OCI-M2 (cell line): ENCODE results near the gene GPR137.

Source experiments
- DNase-seq: peaks from one replicate; lab custom pipeline; 2025; ENCODE audit not compliant: unreplicated experiment; lab: John Stamatoyannopoulos, UW

The GPR137 gene

DNA sequence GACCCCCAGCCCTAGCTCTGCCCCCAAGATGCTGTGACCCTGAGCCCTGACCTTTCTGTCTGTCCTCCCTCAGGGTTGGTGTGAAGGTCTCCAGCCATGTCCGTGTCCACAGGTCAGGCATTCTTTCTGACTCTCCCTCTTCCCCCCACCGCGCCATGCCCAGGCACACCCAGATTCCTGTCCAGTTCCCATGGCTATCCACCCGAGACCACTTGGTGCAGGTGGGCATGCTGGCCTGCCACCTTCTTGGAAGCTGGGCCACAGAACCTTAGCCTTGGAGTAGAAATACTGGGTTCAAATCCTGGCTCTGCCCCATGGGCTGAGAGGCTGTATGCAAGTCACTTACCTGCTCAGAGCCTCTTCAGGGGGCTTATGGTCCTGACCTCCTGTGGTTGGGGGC is 36.6 kb upstream of the GPR137 start:
- no peak for DNase-seq

DNA sequence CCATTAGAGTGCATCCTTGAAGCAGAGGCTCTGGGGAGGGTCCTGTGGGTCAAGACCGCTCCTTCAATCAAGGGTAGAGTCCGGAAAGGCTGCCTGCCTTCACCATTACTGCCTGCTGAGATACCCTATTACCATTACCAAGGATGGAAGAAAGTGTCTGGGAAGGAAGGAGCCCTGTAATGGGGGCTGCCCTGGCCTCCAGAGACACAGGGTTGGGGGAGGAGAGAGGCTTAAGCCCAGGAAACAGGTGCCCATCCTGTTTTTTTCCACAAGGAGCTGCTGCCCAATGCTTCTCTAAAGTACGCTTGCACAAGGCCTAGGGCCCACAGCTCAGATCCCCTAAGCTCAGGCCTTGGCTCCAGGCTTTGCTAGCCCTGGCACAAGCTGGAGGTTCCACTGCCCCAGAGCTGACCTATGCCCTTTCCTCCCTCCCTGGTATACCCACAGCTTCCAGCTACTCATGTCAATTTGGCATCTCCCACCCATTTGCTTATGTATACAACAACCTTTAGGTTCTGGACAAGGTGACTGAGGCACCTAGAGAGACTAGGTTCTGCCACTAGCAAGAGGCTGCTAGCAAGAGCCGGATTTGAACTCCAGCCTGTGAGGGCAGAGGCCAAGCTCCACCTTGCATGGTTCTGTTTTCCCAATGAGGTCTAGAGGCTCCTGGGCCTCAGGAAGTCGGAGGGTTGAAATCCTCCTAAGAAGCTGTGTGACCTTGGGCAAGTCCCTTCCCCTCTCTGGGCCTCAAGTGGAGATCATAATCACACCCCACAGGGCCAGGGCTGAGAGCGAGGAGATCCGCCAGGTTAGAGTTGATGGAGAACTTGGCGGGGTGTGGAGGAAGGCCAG is 35.9 kb upstream of the GPR137 start:
- no peak for DNase-seq

DNA sequence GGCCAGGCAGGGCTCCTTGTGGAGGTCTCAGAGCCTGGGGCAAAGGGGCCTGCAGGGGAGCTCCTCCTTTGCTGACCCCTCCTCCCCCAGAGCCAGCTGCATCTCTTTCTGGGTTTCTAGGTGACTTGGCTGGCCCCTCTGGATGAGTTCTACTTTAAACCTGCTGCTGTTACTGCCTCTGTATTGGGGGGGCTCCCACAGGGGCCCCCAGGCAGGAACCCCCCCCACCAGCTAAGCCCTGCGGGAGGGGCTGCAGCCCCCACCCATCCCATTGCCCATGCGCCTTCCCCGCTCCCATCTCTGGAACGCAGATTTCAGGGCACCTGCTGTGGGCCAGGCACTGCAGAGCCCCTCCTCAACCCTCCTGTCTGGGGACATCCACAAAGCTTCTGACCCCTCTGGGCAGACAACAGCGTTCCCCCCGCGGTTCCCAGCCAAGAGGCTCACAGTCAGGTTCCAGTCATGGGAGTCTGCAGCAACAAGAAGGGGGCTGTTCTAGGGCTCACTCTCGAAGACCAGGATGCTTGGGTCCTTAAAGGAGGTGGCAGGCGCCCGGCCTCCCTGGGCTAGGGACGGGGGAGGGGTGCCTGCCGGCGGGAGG is 35.1 kb upstream of the GPR137 start:
- no peak for DNase-seq

DNA sequence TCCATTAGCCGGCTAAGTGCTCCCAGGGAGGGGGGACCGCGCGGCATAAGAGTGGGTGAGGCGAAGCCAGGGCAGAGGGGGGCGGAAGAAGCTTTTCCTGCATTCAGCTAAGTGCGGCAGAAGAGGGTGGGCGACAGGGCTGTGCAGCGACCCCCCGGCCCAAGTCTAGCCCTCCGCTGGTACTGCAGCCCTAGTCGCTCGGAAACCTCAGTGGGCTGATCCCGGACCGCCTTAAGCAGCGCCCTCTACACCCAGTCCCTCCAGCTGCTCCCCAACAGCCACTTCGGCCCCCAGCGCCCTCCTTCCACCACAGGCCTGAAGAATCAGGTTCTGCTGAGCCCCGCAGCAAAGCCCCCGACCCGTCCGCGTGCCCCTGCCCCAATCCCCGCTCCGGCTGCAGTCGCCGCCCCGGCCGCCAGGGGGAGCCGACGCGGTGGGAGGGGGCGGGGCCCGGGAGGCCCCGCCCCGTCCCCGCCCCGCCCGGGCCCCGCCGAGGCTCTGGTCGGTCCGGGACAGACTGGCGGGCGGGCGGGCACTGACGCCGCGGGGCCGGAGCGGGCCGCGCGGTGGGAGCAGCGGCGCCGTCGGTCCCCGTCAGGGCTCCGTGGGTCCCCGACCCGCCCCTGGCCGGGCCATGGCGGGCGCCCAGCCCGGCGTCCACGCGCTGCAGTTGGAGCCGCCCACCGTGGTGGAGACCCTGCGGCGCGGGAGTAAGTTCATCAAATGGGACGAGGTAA is 34.5 kb upstream of the GPR137 start, which contains the start of gene PLCB3:
TSS of gene PLCB3 (plus strand) at position 515 of the 737 bp plus-strand sequence. CDS start at position 635, 120 bp downstream.
- DNase-seq, result no peak

DNA sequence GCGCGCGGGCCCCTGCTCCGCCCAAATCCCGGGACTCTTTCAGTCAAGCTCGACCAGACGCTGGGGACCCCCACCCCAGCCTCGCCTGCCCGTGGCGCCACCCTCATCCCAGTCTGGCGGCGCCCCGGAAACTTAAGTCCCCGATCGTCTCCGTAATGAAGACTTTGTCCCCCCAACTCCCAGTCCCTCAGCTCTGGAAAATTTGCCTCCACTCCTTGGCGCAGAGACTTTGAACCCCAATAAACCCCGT is 34.0 kb upstream of the GPR137 start:
- no peak for DNase-seq

DNA sequence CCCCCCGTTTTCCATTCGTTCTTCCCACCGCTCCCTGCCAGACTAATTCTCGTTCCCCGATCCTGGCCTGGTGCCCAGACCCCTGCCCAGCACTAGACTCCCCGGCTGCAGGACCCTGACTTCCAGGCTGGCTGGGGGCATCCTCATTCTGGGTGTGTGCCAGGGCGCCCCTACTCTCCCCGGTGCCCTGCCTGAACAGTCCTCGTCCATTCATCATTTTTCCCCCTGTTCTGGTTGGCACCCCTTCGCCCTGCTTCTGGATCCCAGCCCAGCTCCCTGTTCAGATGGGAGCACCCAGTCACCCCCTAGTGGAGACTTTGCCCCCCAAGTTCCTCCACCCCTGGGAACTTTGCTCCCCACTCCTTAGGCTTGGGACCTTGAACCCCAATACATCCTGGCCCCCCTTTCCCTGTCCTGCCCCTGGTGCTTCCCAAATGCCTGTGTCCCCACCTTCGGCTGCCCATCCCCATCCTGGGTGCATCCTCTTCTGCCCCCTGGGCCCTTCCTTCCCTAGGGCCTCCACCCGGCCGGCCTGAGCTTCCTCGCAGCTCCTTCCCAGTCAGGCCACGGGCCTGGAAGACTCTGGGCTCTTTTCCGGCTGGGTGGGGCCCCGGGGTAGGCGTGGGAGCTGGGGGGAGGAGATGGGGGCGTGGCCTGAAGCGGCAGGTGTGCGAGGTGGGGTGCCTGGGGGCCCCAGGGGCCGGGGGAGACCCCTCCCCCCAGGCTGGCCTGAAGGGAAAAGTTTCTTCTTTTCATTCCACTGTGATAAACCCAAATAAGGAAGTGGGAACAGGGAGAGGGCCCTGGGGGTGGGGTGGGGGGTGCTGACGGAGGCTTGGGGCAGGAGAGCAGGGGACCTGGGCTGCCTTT is 33.4 kb upstream of the GPR137 start:
- DNase-seq, result no peak

DNA sequence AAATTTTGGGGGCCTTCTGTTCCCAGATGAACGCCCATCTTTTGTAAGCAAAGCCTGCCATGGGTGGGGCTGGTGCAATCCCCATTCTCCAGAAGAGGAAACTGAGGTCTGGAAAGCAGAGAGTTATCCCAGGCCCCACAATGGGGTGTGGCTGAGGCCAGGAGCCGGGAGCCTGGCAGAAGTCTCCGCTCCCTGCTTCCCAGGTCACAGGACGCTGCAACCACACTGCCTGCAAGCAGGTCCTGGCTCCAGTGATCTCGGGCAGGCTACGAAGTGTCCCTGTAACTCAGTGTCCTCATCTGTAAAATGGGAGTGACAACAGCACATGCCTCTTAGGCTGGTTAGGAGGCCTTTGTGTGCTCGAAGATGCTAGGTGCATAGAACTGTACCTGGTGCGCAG is 32.6 kb upstream of the GPR137 start:
- no peak for DNase-seq

DNA sequence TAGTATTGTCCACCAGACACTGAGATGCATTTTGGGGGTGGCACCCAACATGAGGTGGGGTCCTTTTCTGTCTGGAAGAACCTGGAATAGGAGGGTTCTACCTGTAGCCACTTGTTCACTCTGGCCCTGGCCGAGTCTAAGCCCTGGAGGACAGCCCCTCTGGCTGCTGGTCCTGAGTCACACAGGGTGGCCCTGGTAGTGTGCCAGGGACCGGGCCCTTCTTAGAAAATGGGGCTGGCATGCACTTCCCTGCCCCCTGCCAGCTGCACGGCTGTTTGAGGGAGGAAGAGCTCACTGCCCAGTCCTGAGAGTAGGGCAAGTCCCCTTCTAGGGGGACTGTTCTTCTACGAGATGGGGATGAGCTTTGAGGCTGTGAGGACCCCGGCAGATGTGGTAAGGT is 32.2 kb upstream of the GPR137 start:
- no peak for DNase-seq

DNA sequence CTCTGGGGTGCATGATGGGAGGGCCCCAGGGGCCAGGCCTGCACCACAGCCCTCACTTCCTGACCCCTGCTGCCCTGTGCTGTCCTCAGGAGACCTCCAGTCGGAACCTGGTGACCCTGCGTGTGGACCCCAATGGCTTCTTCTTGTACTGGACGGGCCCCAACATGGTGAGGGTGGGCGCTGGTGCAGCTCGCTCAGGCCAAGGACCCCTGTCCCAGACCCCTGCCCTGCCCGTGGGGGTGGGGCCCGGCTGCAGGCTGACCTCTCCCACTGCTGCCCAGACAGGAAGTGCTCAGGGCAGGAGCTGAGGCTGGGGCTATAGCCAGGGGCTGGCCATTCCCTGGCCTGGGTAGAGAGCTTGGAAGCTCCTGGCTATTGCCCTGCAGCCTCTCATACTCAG is 31.3 kb upstream of the GPR137 start:
- no peak for DNase-seq

DNA sequence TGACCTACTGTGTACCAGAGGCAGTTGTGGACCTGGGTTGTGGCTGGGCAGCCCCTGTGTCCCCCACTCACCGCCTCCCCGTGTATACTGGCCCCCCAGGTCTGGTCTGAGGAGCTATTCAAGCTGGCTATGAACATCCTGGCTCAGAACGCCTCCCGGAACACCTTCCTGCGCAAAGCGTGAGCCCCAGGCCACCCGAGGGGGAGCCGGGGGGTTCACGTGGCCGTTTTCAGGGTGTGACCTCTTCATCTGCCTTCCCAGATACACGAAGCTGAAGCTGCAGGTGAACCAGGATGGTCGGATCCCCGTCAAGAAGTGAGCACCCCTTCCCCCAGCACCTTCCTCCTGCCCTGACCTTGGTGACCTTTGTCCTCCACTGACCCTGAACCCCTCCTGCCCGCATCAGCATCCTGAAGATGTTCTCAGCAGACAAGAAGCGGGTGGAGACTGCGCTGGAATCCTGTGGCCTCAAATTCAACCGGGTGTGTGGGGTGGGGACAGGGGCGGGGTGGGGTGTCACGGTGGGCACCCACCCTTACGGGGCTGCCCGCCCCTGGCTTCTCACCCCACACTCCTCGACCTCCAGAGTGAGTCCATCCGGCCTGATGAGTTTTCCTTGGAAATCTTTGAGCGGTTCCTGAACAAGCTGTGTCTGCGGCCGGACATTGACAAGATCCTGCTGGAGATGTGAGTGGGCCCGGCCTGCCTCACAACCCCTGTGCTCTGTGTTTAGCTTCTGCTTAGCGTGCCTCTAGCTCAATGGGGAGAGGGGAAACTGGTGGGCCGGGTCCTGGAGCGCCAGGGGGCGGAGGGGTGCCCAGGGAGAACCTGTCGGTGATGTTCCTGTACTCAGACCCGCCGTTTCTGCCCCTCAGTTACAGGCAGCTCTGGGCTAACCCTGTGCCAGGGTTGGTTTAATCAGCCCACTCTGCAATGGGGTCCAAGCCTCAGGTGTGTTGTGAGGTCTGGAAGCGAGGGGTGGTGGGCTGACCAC is 30.2 kb upstream of the GPR137 start:
- DNase-seq, result no peak

DNA sequence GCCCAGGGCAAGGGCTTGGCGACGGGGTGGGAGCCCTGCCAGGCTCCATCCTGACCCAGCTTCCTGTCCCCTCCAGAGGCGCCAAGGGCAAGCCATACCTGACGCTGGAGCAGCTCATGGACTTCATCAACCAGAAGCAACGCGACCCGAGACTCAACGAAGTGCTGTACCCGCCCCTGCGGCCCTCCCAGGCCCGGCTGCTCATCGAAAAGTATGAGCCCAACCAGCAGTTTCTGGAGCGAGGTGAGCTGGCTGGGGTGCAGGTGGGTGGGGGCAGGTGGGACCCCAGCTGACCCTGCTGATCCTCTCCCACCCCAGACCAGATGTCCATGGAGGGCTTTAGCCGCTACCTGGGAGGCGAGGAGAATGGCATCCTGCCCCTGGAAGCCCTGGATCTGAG is 29.3 kb upstream of the GPR137 start:
- DNase-seq, result no peak

DNA sequence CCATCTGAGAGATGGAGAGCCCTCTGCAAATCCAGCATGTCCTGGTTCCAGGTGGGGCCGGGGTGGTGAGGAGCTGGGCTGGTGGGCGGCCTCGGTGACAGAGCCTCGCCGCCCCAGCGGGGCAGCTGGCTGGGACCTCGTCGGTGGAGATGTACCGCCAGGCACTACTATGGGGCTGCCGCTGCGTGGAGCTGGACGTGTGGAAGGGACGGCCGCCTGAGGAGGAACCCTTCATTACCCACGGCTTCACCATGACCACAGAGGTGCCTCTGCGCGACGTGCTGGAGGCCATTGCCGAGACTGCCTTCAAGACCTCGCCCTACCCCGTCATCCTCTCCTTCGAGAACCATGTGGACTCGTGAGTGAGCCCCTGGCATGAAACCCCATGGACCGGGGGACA is 27.3 kb upstream of the GPR137 start:
- no peak for DNase-seq

DNA sequence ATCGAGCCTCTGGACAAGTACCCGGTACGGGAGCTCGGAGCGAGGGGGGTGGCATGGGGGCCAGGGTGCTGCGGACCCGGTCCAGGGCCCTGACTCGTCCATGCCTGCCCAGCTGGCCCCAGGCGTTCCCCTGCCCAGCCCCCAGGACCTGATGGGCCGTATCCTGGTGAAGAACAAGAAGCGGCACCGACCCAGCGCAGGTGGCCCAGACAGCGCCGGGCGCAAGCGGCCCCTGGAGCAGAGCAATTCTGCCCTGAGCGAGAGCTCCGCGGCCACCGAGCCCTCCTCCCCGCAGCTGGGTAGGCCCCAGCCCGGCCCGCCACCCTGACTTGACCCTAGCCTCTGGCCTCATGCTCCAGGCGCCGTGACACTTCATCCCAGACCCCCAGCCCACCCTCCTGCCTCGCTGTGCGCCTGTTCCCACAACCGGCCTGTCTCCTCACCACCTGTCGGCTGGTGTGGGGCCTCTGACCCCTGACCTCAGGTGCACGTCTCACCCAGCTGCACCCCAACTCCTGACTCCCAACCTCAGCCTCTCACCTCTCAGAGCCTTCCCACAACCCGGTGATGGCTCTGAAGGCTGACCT is 26.6 kb upstream of the GPR137 start:
- DNase-seq, result no peak

DNA sequence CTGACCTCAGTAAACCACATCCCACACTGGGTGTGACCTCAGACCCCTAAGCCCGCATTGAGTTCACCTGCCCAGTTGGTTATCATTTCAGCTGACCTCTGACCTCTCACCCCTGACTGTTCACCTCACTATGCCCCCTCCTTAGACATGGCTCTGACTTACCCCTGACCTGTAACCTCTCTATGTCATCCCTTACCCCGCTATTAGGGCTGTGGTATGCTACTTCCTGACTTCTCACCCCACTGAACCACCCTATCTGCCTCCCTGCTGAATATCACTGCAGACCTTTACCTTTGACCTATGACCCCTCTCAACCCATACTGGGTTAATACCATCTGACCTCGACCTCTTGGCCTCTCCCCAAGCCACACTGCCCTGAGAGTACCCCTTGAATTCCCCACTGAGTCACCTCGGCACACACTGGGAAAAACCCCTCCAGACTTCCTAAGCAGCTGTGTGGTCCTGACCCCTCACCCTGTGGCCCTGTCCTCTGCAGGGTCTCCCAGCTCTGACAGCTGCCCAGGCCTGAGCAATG is 26.0 kb upstream of the GPR137 start:
- DNase-seq, result no peak

DNA sequence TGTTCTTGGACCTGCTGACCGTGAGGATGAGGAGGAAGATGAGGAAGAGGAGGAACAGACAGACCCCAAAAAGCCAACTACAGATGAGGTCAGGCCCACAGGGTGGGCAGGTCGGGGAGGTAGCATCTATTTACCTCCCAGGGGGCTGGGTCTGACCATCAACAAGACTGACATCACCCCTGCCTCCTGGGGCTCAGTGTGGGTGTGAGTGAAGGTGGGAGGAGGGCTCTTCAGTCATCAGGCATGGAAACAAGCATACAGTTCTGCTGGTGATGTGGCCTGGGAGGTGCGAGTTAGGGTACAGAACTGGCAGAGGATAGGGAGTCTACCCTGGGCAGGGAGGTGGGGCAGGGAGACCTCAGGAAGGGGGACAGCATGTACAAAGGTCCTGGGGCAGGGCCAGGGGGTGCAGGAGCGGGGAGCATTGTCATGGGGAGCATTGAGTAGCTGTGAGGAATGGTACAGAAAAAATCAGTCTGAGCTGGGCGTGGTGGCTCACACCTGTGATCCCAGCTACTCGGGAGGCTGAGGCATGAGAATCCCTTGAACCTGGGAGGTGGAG is 25.4 kb upstream of the GPR137 start:
- DNase-seq, result no peak

DNA sequence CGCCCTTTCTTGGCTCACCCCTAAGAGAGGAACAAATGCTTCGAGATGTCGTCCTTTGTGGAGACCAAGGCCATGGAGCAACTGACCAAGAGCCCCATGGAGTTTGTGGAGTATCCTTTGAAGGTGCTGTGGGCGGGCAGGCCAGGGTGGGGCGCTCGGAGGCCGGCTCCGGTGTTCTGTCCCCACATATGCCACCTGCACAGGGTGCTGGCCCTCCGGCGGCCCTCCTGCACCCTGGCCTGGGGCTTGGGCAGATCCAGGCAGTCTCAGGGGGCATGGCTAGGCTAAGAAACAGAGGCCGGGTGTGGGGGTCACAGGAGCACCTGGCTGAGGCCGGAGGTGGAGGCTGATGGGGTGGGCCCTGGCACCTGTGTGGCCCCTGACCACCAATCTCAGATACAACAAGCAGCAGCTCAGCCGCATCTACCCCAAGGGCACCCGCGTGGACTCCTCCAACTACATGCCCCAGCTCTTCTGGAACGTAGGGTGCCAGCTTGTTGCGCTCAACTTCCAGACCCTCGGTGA is 24.0 kb upstream of the GPR137 start:
- DNase-seq, result no peak

DNA sequence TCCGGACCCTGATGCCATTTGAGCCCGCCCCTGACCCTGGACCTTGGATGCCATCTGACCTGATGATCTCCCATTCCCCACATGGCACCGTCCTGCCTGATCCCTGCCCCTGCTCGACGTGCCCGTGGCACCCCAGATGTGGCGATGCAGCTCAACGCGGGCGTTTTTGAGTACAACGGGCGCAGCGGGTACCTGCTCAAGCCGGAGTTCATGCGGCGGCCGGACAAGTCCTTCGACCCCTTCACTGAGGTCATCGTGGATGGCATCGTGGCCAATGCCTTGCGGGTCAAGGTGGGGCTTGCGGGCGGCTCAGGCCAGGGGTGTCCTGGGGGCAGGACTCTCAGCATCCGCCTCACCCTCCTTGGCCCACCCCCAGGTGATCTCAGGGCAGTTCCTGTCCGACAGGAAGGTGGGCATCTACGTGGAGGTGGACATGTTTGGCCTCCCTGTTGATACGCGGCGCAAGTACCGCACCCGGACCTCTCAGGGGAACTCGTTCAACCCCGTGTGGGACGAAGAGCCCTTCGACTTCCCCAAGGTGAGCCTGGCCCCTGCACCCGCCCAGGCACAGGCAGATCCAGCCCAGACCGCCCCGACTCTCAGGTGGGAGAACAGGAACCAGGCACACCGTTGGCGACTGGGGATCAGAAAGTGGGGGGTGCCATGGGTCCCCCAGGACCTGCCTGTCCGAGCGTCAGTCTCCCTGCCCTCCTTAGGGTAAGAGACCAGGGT is 23.2 kb upstream of the GPR137 start:
- DNase-seq, result no peak
